Endothelial cell of umbilical vein (primary cell): ENCODE results near the gene ARHGAP10. TPM values are rescaled to one million over a fixed set of nuclear protein-coding genes. Genes with fewer than 3 reads are reported as not detected.

Source experiments
- BruUV-seq: library from RNA; stranded (reverse); fragments of 400-500 nt; replicated peaks from 2 replicates; lab custom pipeline; 2021; lab: Mats Ljungman, UMichigan
- CTCF ChIA-PET: fragments of 300-600, 350-600 bp; sonication (Branson Sonifier 250); formaldehyde crosslinking; loops from one replicate; lab custom pipeline; 2021; ENCODE audit warnings: antibody characterized with exemption, inconsistent platforms; lab: Charles Lee
- POLR2A ChIA-PET: fragments of 300-600, 350-600 bp; sonication (Branson Sonifier 250); formaldehyde crosslinking; loops from one replicate; lab custom pipeline; 2021; ENCODE audit warnings: antibody characterized with exemption, inconsistent platforms; lab: Charles Lee
- DNase-seq: peaks from one replicate; pipeline ENCODE4 v3.0.0-alpha.2; 2011; ENCODE audit warnings: low read depth, low spot score
- FAIRE-seq: peaks from 2 replicates; lab custom pipeline; 2011; peaks lifted over from hg19 to GRCh38; lab: Jason Lieb, UNC
- H2AFZ ChIP-seq: 2 replicates; pipeline ENCODE4 v1.6.0; 2012; ENCODE audit warnings: low read depth, low read length, control low read depth, inconsistent platforms
- H3K27ac ChIP-seq: 2 replicates; pipeline ENCODE4 v1.5.1; 2011; ENCODE audit warnings: low read depth, mild to moderate bottlenecking, control low read depth, low read length, moderate library complexity; ENCODE audit not compliant: insufficient read depth
- H3K27me3 ChIP-seq, 2 experiments: 2 replicates each; pipeline versions ENCODE4 v1.6.0 to v1.6.1; 2011; ENCODE audit warnings: low read length in 2 of 2, mixed read lengths in 1 of 2; ENCODE audit not compliant: control insufficient read depth in 2 of 2, insufficient read depth in 2 of 2
- H3K36me3 ChIP-seq, 2 experiments: 2 replicates in 1 of 2; 3 replicates in 1 of 2; pipeline ENCODE4 v1.5.1; 2011; ENCODE audit warnings: low read length in 2 of 2, mild to moderate bottlenecking in 1 of 2, moderate library complexity in 1 of 2; ENCODE audit not compliant: control insufficient read depth in 2 of 2, insufficient read depth in 2 of 2; ENCODE audit errors: extremely low read depth in 1 of 2
- H3K4me1 ChIP-seq: 3 replicates; pipeline ENCODE4 v1.5.1; 2011; ENCODE audit warnings: mild to moderate bottlenecking, low read length; ENCODE audit not compliant: control insufficient read depth, insufficient read depth; ENCODE audit errors: extremely low read depth
- H3K4me2 ChIP-seq: 2 replicates; pipeline ENCODE4 v1.6.1; 2011; ENCODE audit warnings: low read length, control low read depth, mixed read lengths; ENCODE audit not compliant: insufficient read depth
- H3K4me3 ChIP-seq, 3 experiments: fragments of 200-600 bp in 1 of 3; sonication (generic), shearing (Covaris generic) in 1 of 3; replicated peaks in 1 of 3; 2 replicates each; pipeline ENCODE4 v1.5.1; 2011 to 2016; ENCODE audit warnings: control low read depth in 3 of 3, low read length in 3 of 3, mild to moderate bottlenecking in 2 of 3, inconsistent platforms in 1 of 3, low read depth in 1 of 3, moderate library complexity in 1 of 3; ENCODE audit not compliant: insufficient read depth in 1 of 3
- H3K79me2 ChIP-seq: 2 replicates; pipeline ENCODE4 v1.6.0; 2012; ENCODE audit warnings: low read length, inconsistent platforms; ENCODE audit not compliant: control insufficient read depth, insufficient read depth
- H3K9ac ChIP-seq: replicated peaks from 2 replicates; pipeline ENCODE3; 2011; ENCODE audit warnings: low read length, control low read depth; ENCODE audit not compliant: insufficient read depth; ENCODE audit errors: extremely low read depth
- H3K9me1 ChIP-seq: replicated peaks from 3 replicates; pipeline ENCODE4 v1.6.0; 2011; ENCODE audit warnings: mild to moderate bottlenecking, low read length; ENCODE audit not compliant: control insufficient read depth, insufficient read depth; ENCODE audit errors: extremely low read depth
- H3K9me3 ChIP-seq: replicated peaks from 2 replicates; pipeline ENCODE4 v1.5.1; 2012; ENCODE audit warnings: low read length, inconsistent platforms; ENCODE audit not compliant: control insufficient read depth, insufficient read depth
- H4K20me1 ChIP-seq: replicated peaks from 2 replicates; pipeline ENCODE3; 2011; ENCODE audit warnings: mild to moderate bottlenecking, low read length; ENCODE audit not compliant: control insufficient read depth, insufficient read depth; ENCODE audit errors: extremely low read depth
- EZH2 ChIP-seq: IDR thresholded peaks from 2 replicates; pipeline ENCODE4 v1.6.1; 2012; ENCODE audit warnings: borderline replicate concordance, low read depth, mild to moderate bottlenecking, moderate library complexity, low read length, inconsistent platforms; ENCODE audit not compliant: severe bottlenecking
- GATA2 ChIP-seq: IDR thresholded peaks from 2 replicates; pipeline ENCODE4 v1.7.0; 2011; ENCODE audit warnings: low read depth, mild to moderate bottlenecking, moderate library complexity, mixed read lengths, low read length; ENCODE audit not compliant: insufficient read length, insufficient read depth
- MYC ChIP-seq: IDR thresholded peaks from one replicate; pipeline ENCODE4 v1.6.1; 2011; ENCODE audit warnings: mild to moderate bottlenecking, low read depth, low read length
- POLR2AphosphoS5 ChIP-seq: IDR thresholded peaks from 2 replicates; pipeline ENCODE4 v1.6.1; 2012; ENCODE audit warnings: low read depth, mild to moderate bottlenecking, control low read depth, low read length, moderate library complexity; ENCODE audit not compliant: insufficient read depth
- dilution Hi-C: fragments of 300-500 bp; cut with MboI; formaldehyde crosslinking; loops from one replicate; pipeline ENCODE4 v1.15.0; 2019; ENCODE audit warnings: low sequenced_read_pairs; ENCODE audit not compliant: extremely low pct_ligation_motif_present
- intact Hi-C: fragments of 100-400 bp; cut with micrococcal nuclease; formaldehyde crosslinking; loops from one replicate; pipeline ENCODE4 v1.10.0; 2022
- polyA plus RNA-seq, 4 experiments: library from polyadenylated mRNA; depleted of rRNA in 3 of 4; stranded (reverse) in 3 of 4; unstranded in 1 of 4; fragments of >200 nt; gene quantifications; 2 replicates each; pipeline versions ENCODE4 v1.2.1 to v1.2.3, GENCODE V29; 2011 to 2012; ENCODE audit warnings: missing spikeins in 1 of 4
- total RNA-seq: library from RNA; stranded (reverse); gene quantifications from 2 replicates; pipeline ENCODE4 v1.2.3, GENCODE V29; 2021
- TF ChIP-seq, protein P1 (sequence below), 2 donors: IDR thresholded peaks; 1 replicate in 1 of 2; 2 replicates in 1 of 2; pipeline ENCODE4 v1.5.1; 2011; ENCODE audit warnings: low read length in 2 of 2, mild to moderate bottlenecking in 2 of 2, moderate library complexity in 2 of 2, control low read depth in 1 of 2, inconsistent platforms in 1 of 2, low read depth in 1 of 2; ENCODE audit not compliant: insufficient read depth in 1 of 2; ENCODE audit errors: extremely low read depth in 1 of 2
- TF ChIP-seq, protein P2 (sequence below): IDR thresholded peaks from 2 replicates; pipeline ENCODE4 v1.6.1; 2011; ENCODE audit not compliant: insufficient read depth, insufficient read length

ARHGAP10 gene
- total and polyA plus RNA-seq, 2 donors (not counting 3 experiments of a cell fraction or from before 2014, with no cell fraction given) = 20.4 to 36.7 TPM

DNA sequence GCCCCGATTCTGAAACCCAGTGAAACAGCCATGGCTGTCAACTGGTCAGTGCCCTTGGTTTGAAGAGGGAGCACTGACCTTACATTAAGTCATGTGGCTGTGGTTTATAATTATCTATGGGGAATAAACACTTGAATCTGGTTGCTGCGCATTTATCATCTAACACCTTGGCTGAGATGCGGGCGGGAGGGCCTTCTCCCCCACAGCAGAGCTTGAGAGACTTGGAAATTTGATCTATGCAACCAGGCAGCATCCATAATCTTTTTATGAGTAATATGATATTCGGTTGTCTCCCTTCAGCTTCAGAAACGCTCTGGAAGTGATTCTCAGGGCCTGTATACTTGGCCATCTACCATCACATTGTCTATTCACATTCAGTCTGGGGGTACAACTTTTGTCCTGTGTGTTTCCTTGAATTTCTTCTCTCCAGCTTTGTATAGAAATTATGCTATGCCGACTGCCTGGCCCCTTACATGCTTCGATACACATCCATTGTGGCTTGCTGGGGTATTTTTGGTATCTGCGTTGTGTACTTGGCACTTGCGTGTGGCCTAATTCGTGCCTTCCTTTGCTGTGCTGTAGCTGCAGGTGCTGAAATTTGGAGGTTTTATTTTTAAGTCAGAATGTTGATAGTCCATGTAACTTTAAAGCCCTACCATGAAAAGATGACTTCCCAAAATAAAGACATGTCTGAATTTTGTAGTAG lies 321.6 kb downstream of the ARHGAP10 start:
- TF ChIP-seq EZH2 (no peak), MYC (no peak)
- no peak overlapping the region for H3K4me3 ChIP-seq
- H3K36me3 ChIP-seq = no peaks in the 10 kb centered on the region
- ChIA-PET CTCF (interaction anchor here (1.4 kb wide), 1 partner anchor 70 kb away, joined by 5 read pairs; no protein-coding TSS in a partner anchor), POLR2A (no interaction called here)
- no peak overlapping the region for H2AFZ ChIP-seq
- dilution Hi-C loops (no loop called here), intact Hi-C loops (no loop called here)
- FAIRE-seq (no peak), DNase-seq (no peak)
- no peaks in the 10 kb centered on the region for H3K9me1 ChIP-seq
- BruUV-seq = no TSS peak
- H3K9me3 ChIP-seq = no peaks in the 10 kb centered on the region
- no peak overlapping the region for H3K9ac ChIP-seq
- H3K27me3 ChIP-seq = no peaks in the 10 kb centered on the region
- no peak overlapping the region for H3K4me2 ChIP-seq
- H3K27ac ChIP-seq = no peak overlapping the region
- no peaks in the 10 kb centered on the region for H3K79me2 ChIP-seq
- H3K4me1 ChIP-seq = no peaks in the 10 kb centered on the region
- no peaks in the 10 kb centered on the region for H4K20me1 ChIP-seq

DNA sequence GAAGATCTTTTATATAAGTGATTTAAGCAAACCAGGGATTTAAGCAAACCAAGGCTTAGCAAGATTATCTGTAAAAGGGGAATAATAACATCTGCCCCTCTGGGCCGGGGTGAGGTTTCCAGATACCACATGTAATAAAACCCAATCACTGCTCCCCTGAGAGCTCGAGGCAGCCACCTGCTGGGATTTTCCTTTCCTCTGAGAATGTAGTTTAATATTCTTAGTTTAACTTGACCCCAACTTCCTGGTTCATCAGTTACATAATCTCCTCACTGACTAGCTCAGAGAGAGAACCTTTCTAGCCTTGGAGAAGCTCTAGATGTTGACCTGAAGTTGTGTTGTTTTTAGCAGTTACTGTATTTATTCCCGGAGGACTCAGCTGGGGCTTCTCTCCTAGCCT lies 322.4 kb downstream of the ARHGAP10 start:
- ChIA-PET CTCF (interaction anchor here (0.6 to 1.4 kb wide), 4 partner anchors 9 to 96 kb away, joined by 3 to 7 read pairs (median 4); no protein-coding TSS in a partner anchor), POLR2A (no interaction called here)
- no peaks in the 10 kb centered on the region for H3K79me2 ChIP-seq
- FAIRE-seq (peak; percentile 67), DNase-seq (peak; percentile 16)
- intact Hi-C loops = no loop called here
- H4K20me1 ChIP-seq = no peaks in the 10 kb centered on the region
- no peak overlapping the region for H3K4me3 ChIP-seq
- no peak overlapping the region for H3K4me2 ChIP-seq
- H3K27me3 ChIP-seq = no peaks in the 10 kb centered on the region
- no peak overlapping the region for H3K27ac ChIP-seq
- H3K9me1 ChIP-seq = no peaks in the 10 kb centered on the region
- no peaks in the 10 kb centered on the region for H3K9me3 ChIP-seq
- TF ChIP-seq EZH2 (no peak), GATA2 (no peak), POLR2AphosphoS5 (no peak)
- TF ChIP-seq, protein P1, sequence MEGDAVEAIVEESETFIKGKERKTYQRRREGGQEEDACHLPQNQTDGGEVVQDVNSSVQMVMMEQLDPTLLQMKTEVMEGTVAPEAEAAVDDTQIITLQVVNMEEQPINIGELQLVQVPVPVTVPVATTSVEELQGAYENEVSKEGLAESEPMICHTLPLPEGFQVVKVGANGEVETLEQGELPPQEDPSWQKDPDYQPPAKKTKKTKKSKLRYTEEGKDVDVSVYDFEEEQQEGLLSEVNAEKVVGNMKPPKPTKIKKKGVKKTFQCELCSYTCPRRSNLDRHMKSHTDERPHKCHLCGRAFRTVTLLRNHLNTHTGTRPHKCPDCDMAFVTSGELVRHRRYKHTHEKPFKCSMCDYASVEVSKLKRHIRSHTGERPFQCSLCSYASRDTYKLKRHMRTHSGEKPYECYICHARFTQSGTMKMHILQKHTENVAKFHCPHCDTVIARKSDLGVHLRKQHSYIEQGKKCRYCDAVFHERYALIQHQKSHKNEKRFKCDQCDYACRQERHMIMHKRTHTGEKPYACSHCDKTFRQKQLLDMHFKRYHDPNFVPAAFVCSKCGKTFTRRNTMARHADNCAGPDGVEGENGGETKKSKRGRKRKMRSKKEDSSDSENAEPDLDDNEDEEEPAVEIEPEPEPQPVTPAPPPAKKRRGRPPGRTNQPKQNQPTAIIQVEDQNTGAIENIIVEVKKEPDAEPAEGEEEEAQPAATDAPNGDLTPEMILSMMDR (IDR thresholded peaks at IDR 0.05; ENCODE audit: extremely low read depth in 1 of 2, insufficient read depth in 1 of 2, low read depth in 1 of 2, low read length in 2 of 2) = no peak
- TF ChIP-seq, protein P2, sequence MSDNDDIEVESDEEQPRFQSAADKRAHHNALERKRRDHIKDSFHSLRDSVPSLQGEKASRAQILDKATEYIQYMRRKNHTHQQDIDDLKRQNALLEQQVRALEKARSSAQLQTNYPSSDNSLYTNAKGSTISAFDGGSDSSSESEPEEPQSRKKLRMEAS = no peak
- no peak overlapping the region for H2AFZ ChIP-seq
- dilution Hi-C loops = no loop called here
- H3K9ac ChIP-seq = no peak overlapping the region
- BruUV-seq = no TSS peak
- H3K4me1 ChIP-seq = no peaks in the 10 kb centered on the region
- H3K36me3 ChIP-seq = no peaks in the 10 kb centered on the region
